Astrocyte of the cerebellum (primary cell): ENCODE results near the gene IL4.

ENCODE experiments used
- DNase-seq: peaks from one replicate; pipeline ENCODE4 v3.0.0-alpha.2; 2011; ENCODE audit warnings: low read depth
- H3K4me3 ChIP-seq: 2 replicates; pipeline ENCODE4 v1.5.1; 2011; ENCODE audit warnings: mild to moderate bottlenecking, low read depth, low read length, moderate library complexity
- CTCF ChIP-seq: IDR thresholded peaks from 2 replicates; pipeline ENCODE4 v1.5.1; 2012; ENCODE audit warnings: low read length, low read depth, moderate library complexity, mild to moderate bottlenecking; ENCODE audit errors: missing control alignments
- in situ Hi-C: cut with HindIII; loops from 2 replicates; pipeline ENCODE4 v1.10.0; 2017; ENCODE audit warnings: low sequenced_read_pairs

Gene IL4

GRCh38 chr5:132657676-132658380, 16.0 kb upstream of the IL4 start, which contains the start of gene IL13:
Gene IL13, plus strand, starts transcription at chr5:132658173. Its CDS starts 14 bp downstream, at chr5:132658187.
- in situ Hi-C loops: no loop called here
- no peak for TF ChIP-seq CTCF
- H3K4me3 ChIP-seq: no peak within 1 kb of the TSS
- no peak for DNase-seq

- TF ChIP-seq CTCF: no peak
- DNase-seq: no peak
- in situ Hi-C loops: no loop called here
- H3K4me3 ChIP-seq: no peak overlapping the region
Observed at GRCh38 chr5:132658381-132659302, 15.1 kb upstream of the IL4 start.

- H3K4me3 ChIP-seq: no peak overlapping the region
- in situ Hi-C loops: no loop called here
- no peak for TF ChIP-seq CTCF
- DNase-seq: no peak
Observed at GRCh38 chr5:132659598-132660493, 13.9 kb upstream of the IL4 start.

- DNase-seq: no peak
- TF ChIP-seq CTCF: no peak
- in situ Hi-C loops: no loop called here
- no peak overlapping the region for H3K4me3 ChIP-seq
Observed at GRCh38 chr5:132661231-132662003, 12.4 kb upstream of the IL4 start.

- no peak overlapping the region for H3K4me3 ChIP-seq
- no peak for TF ChIP-seq CTCF
- DNase-seq: no peak
- in situ Hi-C loops: no loop called here
Observed at GRCh38 chr5:132662004-132662401, 11.8 kb upstream of the IL4 start.
